GM19463 (cell line): ENCODE measurements around the gene OPCML.
"Not testable (repeated sequence)": the region's sequence is repeated elsewhere in the genome, so short reads cannot be mapped to it uniquely, and the experiment has no call there.

Source experiments
- ATAC-seq: cut with Tn5 transposase; IDR thresholded peaks from one replicate; pipeline ENCODE4 v1.9.1; 2021; ENCODE audit warnings: mild to moderate bottlenecking, moderate library complexity; ENCODE audit not compliant: unreplicated experiment

OPCML gene

DNA sequence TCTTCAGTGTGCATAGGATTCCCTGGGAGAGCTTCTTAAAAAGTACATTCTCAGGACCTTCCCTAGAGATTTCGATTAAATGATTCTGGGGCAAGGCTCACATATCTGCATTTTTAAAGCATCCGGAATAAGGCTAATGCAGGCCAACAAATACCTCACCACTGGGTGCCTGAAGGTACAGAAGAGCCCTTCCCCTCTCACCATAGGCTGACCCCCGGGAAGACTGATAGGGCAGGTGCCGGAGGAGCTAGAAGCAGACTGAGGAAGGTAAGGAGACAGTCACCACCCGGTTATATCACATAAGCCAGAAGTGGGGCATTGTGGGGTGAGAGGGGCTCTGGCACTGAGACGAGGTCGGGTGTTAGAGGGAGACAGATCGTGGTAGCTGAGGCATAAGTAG, 1102.6 kb downstream of the OPCML start:
- no peak for ATAC-seq

DNA sequence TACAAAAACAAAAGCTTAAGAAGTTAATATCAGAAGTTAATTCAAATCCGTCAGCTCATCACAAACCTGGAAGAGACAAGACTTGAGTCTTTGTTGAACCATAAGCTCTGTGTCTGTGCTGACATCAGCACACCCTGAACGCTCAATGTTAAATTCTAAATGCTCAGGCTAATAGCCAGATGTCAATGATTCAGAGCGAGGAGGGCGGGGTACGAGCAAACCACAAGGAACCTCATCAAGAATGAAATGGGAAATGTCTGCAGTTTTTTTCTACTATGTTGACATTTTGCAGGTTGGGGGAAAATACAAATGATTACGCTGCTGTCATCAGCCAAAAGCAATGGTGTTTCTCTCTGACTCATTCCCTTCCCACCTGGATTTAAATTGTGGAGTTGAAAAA, 1104.7 kb downstream of the OPCML start:
- no peak for ATAC-seq

DNA sequence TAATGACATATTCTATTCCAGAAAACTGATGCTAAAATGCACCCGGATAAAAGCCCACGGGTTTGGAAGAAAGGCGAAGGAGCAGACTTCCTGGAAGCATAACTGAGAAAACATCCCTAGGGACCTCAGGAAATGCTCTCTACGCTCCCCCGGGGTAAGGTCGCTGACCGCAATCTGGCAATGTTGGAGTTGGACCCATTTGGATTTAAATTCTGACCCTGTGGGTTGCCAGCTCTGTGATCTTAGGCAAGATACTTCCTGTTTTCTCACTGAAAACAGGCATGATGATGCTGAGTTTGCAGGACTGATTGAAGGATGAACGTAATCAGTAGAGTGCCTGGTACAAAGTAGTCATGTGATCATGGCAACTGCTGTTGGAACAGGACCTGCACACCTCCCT, 1107.9 kb downstream of the OPCML start:
- ATAC-seq, result no peak

DNA sequence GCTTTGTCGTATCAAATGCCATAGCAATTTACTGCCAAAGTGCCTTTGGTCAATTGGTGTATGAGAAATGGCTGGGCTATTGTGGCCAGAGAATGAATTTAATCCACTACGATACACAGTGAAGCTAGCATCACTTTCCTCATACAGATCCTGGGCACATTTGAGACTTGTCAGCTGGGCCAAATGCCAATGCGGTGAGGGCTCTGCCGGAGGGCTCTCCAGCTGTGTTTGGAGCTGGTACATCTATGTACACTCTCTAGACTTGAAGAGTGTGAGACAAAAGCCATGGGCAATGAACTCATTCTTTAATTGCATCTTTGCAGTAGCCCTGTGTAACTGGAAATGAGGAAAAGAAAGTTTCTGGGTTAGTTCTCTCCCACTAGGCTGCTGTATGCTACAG, 1109.0 kb downstream of the OPCML start:
- ATAC-seq, result no peak

DNA sequence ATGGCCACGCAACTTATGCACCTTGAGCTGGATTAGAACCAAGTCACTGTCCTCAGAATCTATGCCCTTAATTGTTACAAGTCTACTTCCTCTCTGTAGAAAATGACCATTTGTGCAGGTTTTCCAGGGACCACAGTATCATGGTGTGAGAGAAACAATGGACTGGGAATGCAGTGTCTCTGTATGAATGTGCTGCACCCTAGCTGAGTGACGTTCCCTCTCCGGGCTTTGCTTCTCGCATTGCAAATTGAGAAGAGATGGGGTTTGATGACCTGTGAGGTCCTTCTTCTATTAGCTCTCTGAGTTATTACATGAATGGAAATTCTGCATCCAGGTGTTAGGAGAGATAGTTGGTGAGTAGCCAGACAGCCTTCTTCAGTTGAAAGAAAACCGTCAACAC, 1109.6 kb downstream of the OPCML start:
- ATAC-seq, result no peak

DNA sequence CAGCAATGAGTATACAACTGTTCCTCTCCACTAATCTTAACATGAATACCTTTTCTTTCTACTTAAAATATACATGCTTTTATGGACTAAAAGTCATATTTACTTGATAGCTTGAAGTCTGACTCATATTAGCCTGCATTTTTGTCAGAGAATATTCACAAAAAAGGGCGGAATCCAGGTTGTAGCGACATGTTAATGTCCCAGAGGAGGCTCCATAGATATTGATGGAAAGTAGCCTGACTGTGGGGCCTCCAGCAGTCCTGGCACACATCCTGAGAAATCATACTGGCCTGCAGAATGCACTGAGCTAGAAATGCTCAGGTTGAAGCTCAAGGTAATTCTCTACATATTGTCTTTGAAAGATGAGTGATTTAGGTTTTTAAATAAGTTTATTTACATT, 1110.7 kb downstream of the OPCML start:
- ATAC-seq, result no peak

DNA sequence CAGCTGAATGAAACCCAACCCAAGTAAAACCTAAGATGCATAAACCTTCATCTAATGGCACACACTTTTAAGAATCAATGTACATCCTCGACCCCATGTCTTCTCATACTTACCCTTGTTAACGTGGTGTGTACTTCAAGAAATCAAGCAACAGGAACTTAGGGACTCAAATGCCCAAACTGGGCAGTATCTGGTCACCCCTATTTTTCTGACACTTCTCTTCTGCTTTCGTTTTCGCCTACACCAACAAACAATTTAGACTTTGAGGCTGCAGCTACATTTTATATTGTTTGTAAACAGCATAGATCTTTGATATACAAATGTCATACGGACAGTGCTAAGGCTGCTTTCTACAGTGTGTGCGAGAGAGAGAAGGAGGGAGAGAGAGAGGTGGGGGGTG, 1117.8 kb downstream of the OPCML start:
- ATAC-seq, result no peak

DNA sequence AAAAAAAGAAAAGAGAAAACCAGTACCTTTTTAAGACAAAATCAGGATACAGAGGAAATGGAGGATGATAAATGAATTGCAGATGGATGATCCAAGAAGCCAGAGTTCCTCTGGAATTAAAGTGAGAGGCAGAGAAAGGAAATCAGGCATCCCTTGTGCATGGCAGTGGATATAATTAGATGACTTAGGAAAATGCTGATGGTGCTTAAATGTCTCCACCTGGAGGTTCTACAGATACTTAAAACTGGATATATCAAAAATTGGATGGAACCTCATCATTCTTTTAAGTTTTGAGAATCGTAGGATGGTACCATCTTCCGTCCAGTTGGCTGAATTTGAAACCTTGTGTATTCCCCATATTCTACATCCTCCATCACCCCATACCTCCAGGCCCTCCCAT, 1121.9 kb downstream of the OPCML start:
- ATAC-seq, result no peak

DNA sequence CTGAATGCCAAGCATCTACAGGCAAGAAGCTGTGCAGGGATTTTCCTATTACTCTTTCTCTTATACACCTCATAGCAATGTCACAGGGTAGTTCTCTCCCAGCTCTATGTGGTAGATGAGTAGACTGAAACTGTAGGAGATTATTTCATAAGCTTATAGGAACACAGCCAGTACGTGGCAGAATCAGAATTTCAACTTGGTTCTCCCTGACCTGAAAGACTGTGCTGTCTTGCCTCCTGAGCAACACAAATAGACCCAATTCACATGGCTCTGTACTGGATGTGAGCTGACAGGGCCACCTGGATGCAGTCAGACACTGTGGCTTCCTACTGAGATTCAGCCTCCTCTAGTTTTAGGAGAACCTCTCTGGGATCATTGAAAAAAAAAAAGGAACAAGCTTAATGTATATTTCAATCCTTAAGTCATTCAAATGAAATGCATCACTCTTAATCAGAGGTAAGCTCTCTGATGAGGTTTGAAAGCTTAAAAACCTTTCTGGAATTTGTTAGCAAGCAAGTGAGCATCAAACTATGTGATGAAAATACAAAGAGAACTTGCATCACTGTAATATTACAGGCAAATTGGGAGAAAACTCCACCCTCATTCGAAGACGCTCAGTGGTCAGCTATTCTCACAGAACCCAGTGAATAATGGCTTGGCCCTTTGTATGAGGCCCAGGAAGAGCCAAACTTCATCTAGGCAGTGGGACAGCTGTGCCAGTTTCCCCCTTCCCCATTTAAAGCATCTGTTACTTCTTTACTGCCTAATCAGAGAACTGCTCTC, 1122.5 kb downstream of the OPCML start:
- ATAC-seq, result no peak

DNA sequence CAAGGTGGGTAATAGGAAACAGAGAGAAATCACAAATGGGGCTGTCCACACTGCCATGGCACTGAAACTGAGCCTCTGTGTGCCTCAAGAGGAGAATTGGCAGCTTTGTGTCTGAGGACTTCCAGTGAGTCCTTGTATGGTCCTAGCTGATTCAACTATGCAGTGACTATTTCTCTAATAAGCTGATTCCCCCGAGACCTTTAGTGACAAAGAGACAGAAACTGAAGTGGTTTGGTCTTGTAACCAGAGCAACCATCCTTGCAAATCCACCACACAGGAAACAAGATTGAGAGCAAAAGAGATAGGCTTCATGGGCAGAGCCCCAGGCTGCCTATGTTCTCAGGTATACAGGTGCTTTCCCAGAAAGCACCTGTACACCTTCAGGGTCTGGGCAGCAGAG, 1123.4 kb downstream of the OPCML start:
- ATAC-seq, result peak; percentile 89

DNA sequence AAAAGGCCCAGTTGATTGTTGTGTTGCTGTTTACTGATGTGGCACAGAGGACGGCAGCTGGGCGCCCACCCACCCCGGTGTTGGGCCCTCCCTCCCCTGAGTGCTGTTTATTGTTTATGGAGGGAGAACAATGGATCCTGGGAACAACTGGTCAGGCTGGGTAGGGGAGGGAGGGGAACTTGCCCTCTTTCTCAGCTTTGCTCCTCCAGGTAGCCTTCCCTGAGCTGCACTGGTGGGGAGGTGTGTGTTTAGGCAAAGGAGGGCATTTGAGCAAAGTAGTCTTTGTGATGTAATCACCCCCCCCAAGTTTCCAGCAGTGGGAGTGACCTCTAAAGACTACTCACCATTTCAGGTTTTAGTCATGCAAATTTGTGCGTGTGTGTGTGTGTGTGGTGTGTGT, 1126.6 kb downstream of the OPCML start:
- ATAC-seq, result no peak

DNA sequence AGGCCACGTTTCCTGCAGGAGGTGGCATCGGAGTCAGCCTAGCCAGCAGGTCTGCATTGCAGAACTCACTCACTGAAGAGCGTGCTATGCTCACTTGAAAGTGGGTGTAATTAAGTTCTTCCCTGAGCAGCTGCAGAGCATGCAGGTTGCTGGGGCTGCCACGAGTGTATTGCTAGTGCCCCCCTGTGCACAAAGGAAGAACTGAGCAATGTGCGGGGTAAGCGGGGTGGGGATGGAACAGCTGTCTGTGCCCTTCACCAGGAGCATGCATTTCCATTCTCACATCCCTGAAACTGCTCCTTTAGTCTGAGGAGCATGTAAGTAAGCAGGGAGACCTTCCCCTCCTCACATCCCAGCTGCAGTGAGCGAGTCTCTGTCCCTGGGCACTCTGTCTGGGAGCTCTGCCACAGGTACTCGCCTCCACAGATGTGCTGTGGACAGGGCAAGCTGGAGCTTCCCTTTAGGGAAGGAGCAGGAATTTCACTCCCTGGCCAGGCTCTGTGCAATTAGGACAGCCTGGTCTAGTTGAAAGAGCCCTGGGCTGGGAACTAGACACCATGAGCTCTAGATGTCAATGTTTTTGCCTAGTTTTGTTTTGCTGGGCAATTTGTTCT, 1130.1 kb downstream of the OPCML start:
- peak; percentile 99 for ATAC-seq

DNA sequence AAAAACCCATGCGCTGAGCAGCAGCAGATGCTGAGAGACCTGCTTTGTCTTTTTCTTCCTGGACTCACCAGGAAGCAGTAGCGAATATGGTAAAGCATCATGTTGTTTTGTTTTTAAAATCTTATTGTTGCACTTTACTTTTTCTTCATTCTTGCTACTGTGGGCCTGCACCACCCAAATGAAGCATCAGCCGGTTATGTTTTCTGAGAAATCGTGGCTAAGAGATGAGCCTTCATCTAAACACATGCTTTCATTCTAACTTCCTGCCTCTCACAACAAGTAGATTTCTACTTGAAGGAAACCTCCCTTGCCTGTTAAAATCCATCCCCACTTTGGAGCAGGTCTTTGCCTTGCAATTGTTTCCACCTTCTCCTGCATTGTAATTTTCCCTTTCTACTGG, 1136.0 kb downstream of the OPCML start:
- no peak for ATAC-seq

DNA sequence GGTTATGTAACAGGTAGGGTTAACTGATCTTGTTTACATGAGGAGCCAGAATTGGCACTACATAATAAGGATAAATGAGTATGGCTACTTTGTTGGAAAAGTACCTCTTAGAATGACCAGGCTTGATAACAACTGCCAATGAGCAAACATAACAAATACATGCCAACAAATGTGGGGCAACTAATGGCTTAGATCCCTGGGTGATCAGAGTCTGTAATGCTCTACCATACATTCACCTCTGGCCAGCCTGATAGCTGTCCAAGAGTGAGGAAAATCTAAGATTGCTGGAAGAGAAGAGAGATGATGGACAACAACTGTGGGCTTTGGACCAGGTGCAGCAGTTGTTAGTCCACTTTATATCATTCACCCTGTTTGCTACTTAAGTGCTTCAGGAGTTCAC, 1136.9 kb downstream of the OPCML start:
- no peak for ATAC-seq

DNA sequence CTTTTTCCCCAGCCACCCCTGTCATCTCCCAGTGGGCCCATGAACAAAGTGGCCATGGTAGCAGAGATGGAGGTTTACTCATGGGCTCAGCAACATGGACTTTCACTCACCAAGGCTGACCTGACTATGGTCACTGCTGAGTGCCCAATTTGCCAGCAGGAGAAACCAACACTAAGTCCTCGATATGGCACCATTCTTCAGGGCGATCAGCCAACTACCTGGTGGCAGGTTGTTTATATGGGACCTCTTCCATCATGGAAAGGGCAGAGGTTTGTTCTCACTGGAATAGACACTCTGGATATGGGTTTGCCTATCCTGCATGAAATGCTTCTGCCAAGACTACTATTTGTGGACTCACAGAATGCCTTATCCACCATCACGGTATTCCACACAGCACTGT, 1152.8 kb downstream of the OPCML start:
- no peak for ATAC-seq

DNA sequence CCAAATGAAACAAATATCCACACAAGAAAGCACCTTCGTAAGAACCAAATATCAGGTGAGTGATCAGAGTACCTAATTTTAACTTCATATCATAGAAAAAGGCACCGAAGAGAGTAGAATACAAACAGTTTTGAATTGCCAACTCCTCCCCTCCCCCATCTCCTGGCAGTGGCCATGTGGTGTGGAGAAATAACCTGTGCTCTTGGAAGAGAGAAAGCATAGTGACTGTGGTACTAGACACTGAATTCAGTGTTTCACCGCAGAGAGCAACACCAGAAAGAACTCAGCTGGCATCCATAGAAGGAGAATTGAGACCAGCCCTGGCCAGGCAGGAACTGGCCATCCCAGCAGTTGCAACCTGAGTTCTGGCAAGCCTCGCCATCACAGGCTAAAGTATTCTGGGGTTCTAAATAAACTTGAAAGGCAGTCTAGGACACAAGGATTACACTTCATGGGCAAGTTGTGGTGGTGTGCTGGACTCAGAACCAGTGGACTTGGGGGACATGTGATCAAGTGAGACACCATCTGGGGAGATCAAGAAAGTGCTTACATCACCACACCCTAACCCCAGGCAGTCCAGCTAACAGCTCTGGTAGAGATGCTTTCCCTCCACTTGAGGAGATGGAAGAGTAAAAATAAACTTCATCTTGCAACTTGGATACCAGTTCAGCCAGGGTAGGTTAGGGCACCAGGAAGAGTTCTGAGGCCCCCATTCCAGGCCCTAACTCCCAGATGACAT, 1158.7 kb downstream of the OPCML start:
- ATAC-seq, result no peak

DNA sequence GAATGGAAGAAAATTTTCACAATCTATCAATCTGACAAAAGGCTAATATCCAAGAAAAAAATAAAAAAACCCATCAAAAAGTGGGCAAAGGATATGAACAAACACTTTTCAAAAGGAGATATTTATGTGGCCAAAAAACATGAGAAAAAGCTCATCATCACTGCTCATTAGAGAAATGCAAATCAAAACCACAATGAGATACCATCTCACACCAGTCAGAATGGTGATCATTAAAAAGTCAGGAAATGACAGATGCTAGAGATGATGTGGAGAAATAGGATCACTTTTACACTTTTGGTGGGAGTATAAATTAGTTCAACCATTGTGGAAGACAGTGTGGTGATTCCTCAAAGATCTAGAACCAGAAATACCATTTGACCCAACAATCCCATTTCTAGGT, 1162.2 kb downstream of the OPCML start:
- not testable (repeated sequence) for ATAC-seq

DNA sequence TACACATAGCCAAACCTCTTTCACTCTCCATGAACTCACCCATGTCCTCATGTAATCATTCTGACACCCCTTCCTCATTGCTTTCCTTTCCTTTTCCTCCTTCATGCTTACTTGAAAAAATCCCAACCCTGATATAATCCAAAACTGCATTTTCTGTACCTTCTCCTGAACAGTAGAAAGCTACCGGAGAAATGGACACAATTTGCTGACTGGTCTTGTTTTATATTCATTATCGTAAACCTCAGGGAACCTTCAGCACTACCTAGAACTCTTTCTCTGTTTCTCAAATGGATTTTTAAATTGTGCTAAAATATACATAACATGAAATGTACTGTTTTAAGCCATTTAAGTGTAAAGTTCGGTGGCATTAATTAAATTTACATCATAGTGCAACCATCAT, 1165.0 kb downstream of the OPCML start:
- no peak for ATAC-seq

DNA sequence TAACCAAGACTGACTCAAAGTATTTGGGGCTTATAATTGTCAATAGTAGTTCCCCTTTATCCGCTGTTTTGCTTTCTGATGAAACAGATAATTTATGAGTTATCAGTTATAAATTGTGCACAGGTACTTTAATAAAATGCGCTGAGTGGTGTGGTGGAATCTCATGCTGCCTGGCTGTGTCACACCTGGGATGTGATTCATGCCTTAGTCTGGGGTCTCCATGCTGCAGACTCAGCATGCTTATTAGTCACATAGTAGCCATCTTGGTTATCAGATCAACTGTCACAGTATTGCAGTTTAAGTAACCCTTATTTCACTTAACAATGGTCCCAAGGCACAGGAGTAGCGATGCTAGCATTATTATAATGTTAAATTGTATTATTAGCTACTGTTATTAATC, 1166.7 kb downstream of the OPCML start:
- ATAC-seq, result no peak
